GM21717 (cell line): Measurements from ENCODE around the gene GSTO1.
"Not testable (repeated sequence)": the region's sequence is repeated elsewhere in the genome, so short reads cannot be mapped to it uniquely, and the experiment has no call there.

Experiments
- ATAC-seq: cut with Tn5 transposase; IDR thresholded peaks from one replicate; pipeline ENCODE4 v1.9.1; 2021; ENCODE audit warnings: mild to moderate bottlenecking, moderate library complexity; ENCODE audit not compliant: unreplicated experiment

Gene GSTO1

GRCh38 chr10:104254493-104255310, at the start of gene GSTO1:
GSTO1 (plus strand) TSS chr10:104254892; CDS start chr10:104254929, 37 bp downstream.
- ATAC-seq, result peak; percentile 81

DNA sequence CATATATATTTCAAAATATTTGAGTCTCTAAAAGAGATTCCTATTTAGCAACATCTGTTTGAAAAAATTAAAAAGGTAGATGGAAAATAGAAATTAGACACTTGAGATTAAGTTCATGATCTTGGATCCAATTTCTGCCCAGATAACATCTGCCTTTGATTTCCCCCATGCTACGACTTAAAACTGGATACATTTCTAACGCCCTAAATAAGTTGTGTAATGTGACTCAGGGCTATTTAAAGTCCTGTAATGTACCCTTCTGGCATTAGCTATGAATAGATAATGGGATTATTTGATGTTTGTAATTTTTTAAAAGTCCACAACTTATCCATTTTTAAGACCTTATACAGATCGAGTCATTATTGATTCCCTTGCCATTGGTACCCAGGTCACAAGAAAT, 46.0 kb upstream of the GSTO1 start:
- ATAC-seq, result no peak

DNA sequence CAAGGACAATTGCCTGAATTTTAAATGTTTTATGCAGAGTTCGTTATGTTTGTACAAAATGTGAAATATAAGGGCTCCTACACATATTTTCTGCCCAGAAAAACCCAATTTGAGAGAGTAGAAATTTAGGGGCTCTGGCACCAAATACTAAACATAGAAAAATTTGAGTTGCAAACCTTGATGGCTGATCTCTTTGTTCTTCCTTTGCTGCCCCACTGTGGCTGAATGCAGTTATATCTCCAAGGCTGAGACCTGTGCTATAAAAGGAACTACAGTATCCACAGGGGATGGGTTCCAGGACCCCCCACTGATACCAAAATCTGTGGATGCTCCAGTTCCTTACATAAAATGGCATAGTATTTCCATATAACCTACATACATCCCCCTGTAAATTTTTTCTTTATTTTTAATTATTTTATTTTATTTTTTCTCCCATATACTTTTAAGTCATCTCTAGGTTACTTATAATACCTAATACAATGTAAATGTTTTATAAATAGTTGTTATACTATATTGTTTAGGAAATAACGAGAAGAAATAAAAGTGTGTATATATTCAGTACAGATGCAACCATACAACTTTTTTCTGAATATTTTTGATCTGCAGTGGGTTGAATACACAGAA, 45.0 kb upstream of the GSTO1 start:
- ATAC-seq, result no peak

DNA sequence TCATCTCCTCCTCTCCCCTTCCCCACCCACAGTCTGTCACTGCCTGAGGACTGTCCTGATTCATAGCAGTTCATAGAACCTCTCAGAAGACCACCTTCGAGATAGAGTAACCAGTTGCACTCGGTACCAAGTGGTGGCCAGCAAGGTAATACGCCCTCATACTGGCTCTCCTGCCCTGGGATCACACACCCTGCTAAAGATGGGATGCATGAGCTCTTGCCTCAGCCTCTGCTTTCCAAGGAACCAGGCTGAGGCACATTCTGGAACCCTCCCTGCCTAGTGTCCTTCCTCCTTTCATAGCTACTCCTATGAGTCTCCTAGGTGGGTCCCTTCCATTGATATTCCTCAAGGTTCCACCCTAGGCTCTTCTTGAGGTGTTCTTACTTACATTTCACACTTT, 38.1 kb upstream of the GSTO1 start:
- no peak for ATAC-seq

- ATAC-seq, result no peak
Measured at GRCh38 chr10:104218751-104219150, 35.9 kb upstream of the GSTO1 start.

- no peak for ATAC-seq
Measured at GRCh38 chr10:104220522-104220921, 34.2 kb upstream of the GSTO1 start.

DNA sequence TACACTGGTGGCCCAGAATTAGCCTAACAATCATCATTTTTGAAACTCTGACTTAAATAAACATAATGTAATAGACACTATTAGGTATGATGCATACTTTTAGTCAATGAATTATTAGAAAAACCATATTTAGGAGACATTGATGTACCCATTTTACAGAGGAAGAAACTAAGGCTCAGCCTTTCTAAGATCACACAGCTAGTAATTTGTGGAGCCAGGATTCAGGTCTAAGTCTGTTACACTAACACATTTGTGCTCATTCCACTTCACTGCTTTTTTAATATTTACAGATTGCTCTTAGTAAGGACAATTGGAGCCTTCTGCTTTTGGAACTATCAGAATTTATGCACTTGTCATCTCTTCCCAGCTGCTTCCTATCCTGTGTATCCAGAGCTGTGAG, 31.4 kb upstream of the GSTO1 start:
- no peak for ATAC-seq

GRCh38 chr10:104230490-104230889, 24.2 kb upstream of the GSTO1 start:
- no peak for ATAC-seq

DNA sequence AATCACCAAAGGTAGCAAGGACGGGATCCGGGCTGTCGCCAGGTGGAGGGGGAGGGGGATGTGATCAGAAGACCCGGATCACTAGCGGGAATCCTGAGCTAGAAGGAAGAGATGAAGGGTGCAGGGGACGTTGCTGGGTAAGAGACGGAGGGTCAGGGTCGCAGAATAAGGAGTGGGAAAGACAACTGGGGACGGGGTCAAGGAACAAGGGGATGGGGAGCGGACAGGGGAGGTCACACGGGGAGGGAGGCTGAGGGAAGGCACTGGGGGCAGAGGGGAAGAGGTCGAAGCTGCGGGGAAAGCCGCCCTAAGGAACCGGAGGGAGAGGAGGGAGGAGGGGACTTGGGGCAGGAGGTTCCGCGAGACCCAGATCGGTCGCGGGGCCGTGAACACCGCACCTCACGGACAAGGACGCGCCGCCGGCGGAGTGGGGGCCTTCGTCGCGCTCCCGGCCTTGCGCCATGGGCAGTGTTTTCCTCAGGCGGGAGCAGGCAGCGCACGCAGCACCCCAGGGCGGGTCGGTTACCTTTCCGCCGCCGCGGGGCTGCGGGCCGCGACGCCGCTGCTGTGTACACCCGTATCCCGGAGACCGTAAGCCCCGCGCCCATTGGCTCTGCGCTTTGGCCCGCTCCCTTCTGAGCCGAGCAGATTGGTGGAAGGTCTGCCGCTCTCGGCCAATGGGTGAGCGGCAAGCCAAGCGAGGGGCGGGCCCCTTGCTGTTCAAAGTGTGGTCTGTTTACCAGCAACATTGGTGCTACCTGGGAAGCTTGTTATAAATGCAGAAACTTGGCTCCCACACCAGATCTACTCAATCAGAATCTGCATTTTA, 22.7 kb upstream of the GSTO1 start, which contains the start of gene CFAP43:
CFAP43 (minus strand) TSS at position 581 of the 829 bp plus-strand sequence; CDS start at position 463, 118 bp downstream.
- peak; percentile 100 for ATAC-seq

GRCh38 chr10:104232613-104233102, 22.0 kb upstream of the GSTO1 start:
- no peak for ATAC-seq

- no peak for ATAC-seq
Measured at GRCh38 chr10:104233817-104234216, 20.9 kb upstream of the GSTO1 start.

- no peak for ATAC-seq
Measured at GRCh38 chr10:104234934-104235333, 19.8 kb upstream of the GSTO1 start.

GRCh38 chr10:104235801-104236200, 18.9 kb upstream of the GSTO1 start:
- no peak for ATAC-seq

- no peak for ATAC-seq
Measured at GRCh38 chr10:104240078-104240477, 14.6 kb upstream of the GSTO1 start.

DNA sequence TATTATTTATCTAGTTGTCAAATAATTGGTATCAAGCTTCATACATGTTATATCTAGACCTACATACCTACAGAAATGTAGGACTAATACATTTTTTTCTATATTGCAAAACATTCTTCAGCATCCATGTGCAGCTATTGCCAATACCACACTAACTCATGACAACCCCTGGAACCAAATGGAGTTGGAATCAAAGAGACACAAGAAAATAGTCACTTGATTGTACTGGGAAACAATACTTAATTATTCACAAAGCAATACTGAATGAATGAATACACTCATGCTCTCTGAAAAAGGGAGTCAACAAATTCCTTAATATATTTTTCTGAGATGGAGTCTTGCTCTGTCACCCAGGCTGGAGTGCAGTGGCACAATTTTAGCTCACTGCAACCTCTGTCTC, 12.1 kb upstream of the GSTO1 start:
- ATAC-seq, result no peak

- ATAC-seq, result not testable (repeated sequence)
Measured at GRCh38 chr10:104243009-104243408, 11.7 kb upstream of the GSTO1 start.

GRCh38 chr10:104243512-104243911, 11.2 kb upstream of the GSTO1 start:
- no peak for ATAC-seq

GRCh38 chr10:104245066-104245632, 9.5 kb upstream of the GSTO1 start:
- no peak for ATAC-seq

DNA sequence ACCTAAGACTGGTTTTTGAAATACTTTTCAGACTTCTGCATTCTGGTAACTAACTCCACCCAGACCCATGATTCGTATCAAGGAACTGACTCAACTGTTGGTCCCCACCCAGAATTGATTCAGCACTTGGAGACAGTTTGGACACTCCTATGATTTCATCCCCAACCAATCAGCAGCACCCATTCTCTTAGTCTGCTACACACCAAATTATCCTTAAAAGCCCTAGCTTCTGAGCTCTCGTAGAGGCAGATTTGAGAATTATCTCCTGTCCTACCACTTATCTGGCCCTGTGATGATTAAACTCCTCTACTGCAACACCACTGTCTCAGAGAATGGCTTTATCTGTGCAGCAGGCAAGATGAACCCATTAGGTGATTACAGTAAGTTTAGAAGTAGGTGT, 7.7 kb upstream of the GSTO1 start:
- ATAC-seq, result no peak

GRCh38 chr10:104247513-104248146, 7.1 kb upstream of the GSTO1 start:
- no peak for ATAC-seq
